GM21526 (cell line): Measurements from ENCODE around the gene H6PD.

Source experiments
- ATAC-seq: cut with Tn5 transposase; IDR thresholded peaks from one replicate; pipeline ENCODE4 v1.9.1; 2021; ENCODE audit warnings: moderate library complexity; ENCODE audit not compliant: unreplicated experiment, low FRiP score

Gene H6PD

GRCh38 chr1:9251501-9251900 is 16.9 kb downstream of the H6PD start:
- ATAC-seq: no peak

- ATAC-seq: no peak
Measured at GRCh38 chr1:9253004-9253403, 18.4 kb downstream of the H6PD start.

- no peak for ATAC-seq
Measured at GRCh38 chr1:9253453-9254105, 19.0 kb downstream of the H6PD start.

GRCh38 chr1:9256332-9256731 is 21.8 kb downstream of the H6PD start:
- no peak for ATAC-seq

GRCh38 chr1:9257851-9258250 is 23.3 kb downstream of the H6PD start:
- ATAC-seq: no peak

- ATAC-seq: no peak
Measured at GRCh38 chr1:9258629-9259028, 24.1 kb downstream of the H6PD start.

GRCh38 chr1:9260059-9260766 is 25.6 kb downstream of the H6PD start:
- ATAC-seq: no peak

- no peak for ATAC-seq
Measured at GRCh38 chr1:9261496-9261895, 26.9 kb downstream of the H6PD start.

- no peak for ATAC-seq
Measured at GRCh38 chr1:9262096-9262986, 27.8 kb downstream of the H6PD start.

GRCh38 chr1:9263276-9263855 is 28.8 kb downstream of the H6PD start:
- no peak for ATAC-seq

GRCh38 chr1:9263984-9264872 is 29.7 kb downstream of the H6PD start:
- ATAC-seq: no peak

GRCh38 chr1:9265037-9265436 is 30.5 kb downstream of the H6PD start:
- ATAC-seq: no peak

GRCh38 chr1:9265968-9266367 is 31.4 kb downstream of the H6PD start:
- no peak for ATAC-seq

GRCh38 chr1:9267352-9267686 is 32.7 kb downstream of the H6PD start:
- no peak for ATAC-seq

GRCh38 chr1:9267827-9268581 is 33.4 kb downstream of the H6PD start:
- no peak for ATAC-seq

- ATAC-seq: no peak
Measured at GRCh38 chr1:9269078-9269501, 34.5 kb downstream of the H6PD start.

- no peak for ATAC-seq
Measured at GRCh38 chr1:9269721-9270120, 35.1 kb downstream of the H6PD start.

- no peak for ATAC-seq
Measured at GRCh38 chr1:9270290-9270883, 35.8 kb downstream of the H6PD start.

GRCh38 chr1:9271283-9271682 is 36.7 kb downstream of the H6PD start:
- ATAC-seq: no peak
